HL-60 (cell line): ENCODE data around the gene PIK3CD.

ENCODE experiments used
- DNase-seq, 2 experiments: peaks; one replicate each; pipeline ENCODE4 v3.0.0-alpha.2; 2010 to 2020; ENCODE audit warnings: low read depth in 1 of 2, low spot score in 1 of 2
- H3K27ac ChIP-seq: fragments of 250-450 bp; sonication (Bioruptor Pico); replicated peaks from 2 replicates; pipeline ENCODE4 v1.5.1; 2020; ENCODE audit warnings: mild to moderate bottlenecking, moderate library complexity
- H3K27me3 ChIP-seq: fragments of 250-450 bp; sonication (Bioruptor Pico); 2 replicates; pipeline ENCODE4 v1.5.1; 2021; ENCODE audit warnings: mild to moderate bottlenecking, moderate library complexity; ENCODE audit not compliant: insufficient read depth, poor library complexity, severe bottlenecking
- H3K4me3 ChIP-seq: replicated peaks from 2 replicates; pipeline ENCODE4 v1.5.1; 2011; ENCODE audit warnings: mild to moderate bottlenecking, control low read depth, low read length; ENCODE audit not compliant: insufficient read depth
- GABPA ChIP-seq: IDR thresholded peaks from 2 replicates; pipeline ENCODE4 v1.6.1; 2012; ENCODE audit warnings: low read depth
- POLR2AphosphoS5 ChIP-seq: IDR thresholded peaks from 2 replicates; pipeline ENCODE4 v1.6.1; 2012; ENCODE audit warnings: low read depth
- SPI1 ChIP-seq: IDR thresholded peaks from 2 replicates; pipeline ENCODE4 v1.6.1; 2012; ENCODE audit warnings: low read depth, mild to moderate bottlenecking, borderline replicate concordance
- TF ChIP-seq, protein P1 (sequence below): IDR thresholded peaks from 2 replicates; pipeline ENCODE4 v1.6.1; 2012; ENCODE audit warnings: low read depth; ENCODE audit not compliant: insufficient replicate concordance
- TF ChIP-seq, protein P2 (sequence below): IDR thresholded peaks from one replicate; pipeline ENCODE4 v1.5.1; 2011; ENCODE audit warnings: low read length, control low read depth, inconsistent platforms; ENCODE audit not compliant: insufficient read depth

Gene PIK3CD

DNA sequence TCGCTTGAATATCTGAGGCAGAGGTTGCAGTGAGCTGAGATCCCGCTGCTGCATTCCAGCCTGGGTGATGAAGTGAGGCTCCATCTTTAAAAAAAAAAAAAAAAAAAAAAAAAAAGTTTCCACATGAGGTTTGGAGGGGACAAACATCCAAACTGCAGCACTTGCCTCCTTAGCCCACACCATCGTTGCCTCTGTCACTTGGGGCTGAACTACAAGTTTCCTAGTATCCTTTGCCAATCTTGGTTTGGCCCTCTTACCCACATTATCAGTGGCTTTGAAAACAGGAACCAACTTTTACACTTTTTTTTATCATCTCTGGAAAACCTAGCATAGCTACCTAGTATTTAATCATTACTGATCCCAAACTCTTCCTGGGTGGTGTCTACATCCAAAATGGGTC, 113.0 kb downstream of the PIK3CD start:
- Histone ChIP-seq H3K27me3 (no peaks in the 10 kb centered on the region), H3K4me3 (no peak overlapping the region), H3K27ac (no peak overlapping the region)
- TF ChIP-seq, protein P1, sequence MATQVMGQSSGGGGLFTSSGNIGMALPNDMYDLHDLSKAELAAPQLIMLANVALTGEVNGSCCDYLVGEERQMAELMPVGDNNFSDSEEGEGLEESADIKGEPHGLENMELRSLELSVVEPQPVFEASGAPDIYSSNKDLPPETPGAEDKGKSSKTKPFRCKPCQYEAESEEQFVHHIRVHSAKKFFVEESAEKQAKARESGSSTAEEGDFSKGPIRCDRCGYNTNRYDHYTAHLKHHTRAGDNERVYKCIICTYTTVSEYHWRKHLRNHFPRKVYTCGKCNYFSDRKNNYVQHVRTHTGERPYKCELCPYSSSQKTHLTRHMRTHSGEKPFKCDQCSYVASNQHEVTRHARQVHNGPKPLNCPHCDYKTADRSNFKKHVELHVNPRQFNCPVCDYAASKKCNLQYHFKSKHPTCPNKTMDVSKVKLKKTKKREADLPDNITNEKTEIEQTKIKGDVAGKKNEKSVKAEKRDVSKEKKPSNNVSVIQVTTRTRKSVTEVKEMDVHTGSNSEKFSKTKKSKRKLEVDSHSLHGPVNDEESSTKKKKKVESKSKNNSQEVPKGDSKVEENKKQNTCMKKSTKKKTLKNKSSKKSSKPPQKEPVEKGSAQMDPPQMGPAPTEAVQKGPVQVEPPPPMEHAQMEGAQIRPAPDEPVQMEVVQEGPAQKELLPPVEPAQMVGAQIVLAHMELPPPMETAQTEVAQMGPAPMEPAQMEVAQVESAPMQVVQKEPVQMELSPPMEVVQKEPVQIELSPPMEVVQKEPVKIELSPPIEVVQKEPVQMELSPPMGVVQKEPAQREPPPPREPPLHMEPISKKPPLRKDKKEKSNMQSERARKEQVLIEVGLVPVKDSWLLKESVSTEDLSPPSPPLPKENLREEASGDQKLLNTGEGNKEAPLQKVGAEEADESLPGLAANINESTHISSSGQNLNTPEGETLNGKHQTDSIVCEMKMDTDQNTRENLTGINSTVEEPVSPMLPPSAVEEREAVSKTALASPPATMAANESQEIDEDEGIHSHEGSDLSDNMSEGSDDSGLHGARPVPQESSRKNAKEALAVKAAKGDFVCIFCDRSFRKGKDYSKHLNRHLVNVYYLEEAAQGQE, result no peak
- TF ChIP-seq, protein P2, sequence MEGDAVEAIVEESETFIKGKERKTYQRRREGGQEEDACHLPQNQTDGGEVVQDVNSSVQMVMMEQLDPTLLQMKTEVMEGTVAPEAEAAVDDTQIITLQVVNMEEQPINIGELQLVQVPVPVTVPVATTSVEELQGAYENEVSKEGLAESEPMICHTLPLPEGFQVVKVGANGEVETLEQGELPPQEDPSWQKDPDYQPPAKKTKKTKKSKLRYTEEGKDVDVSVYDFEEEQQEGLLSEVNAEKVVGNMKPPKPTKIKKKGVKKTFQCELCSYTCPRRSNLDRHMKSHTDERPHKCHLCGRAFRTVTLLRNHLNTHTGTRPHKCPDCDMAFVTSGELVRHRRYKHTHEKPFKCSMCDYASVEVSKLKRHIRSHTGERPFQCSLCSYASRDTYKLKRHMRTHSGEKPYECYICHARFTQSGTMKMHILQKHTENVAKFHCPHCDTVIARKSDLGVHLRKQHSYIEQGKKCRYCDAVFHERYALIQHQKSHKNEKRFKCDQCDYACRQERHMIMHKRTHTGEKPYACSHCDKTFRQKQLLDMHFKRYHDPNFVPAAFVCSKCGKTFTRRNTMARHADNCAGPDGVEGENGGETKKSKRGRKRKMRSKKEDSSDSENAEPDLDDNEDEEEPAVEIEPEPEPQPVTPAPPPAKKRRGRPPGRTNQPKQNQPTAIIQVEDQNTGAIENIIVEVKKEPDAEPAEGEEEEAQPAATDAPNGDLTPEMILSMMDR, result no peak
- TF ChIP-seq SPI1 (no peak), GABPA (no peak)
- DNase-seq, result peak in 1 of 2 experiments; percentile 48

- TF ChIP-seq SPI1 (no peak), GABPA (no peak), POLR2AphosphoS5 (no peak)
- TF ChIP-seq, protein P1, result no peak
- TF ChIP-seq, protein P2, result no peak
- Histone ChIP-seq H3K27me3 (no peaks in the 10 kb centered on the region), H3K27ac (no peak overlapping the region), H3K4me3 (no peak overlapping the region)
- no peak for DNase-seq
Observed at GRCh38 chr1:9766759-9767442, 115.4 kb downstream of the PIK3CD start.

DNA sequence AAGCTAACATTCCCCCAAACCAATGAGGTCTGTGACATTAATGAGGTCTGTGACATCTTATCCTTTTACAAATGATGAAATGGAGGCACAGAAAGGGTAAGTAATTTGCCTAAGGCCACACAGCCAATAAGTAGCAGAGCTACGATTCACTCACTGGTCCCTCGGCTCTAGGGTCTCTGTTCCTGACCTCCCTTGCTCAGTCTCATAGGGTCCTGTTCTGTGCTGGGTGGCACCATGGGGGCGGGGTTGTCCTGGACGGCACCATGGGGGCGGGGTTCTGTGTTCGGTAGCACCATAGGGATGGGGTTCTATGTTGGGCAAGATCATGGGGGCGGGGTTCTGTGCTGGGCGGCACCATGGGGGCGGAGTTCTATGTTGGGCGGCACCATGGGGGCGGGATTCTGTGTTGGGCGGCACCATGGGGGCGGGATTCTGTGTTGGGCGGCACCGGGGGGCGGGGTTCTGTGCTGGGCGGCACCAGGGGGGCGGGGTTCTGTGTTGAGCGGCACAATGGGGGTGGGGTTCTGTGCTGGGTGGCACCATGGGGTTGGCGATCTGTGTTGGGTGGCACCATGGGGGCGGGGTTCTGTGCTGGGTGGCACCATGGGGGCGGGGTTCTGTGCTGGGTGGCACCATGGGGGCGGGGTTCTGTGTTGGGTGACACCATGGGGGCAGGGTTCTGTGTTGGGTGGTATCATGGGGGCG, 116.6 kb downstream of the PIK3CD start:
- TF ChIP-seq SPI1, result no peak
- TF ChIP-seq POLR2AphosphoS5, result no peak
- TF ChIP-seq, protein P1, result no peak
- TF ChIP-seq, protein P2, result no peak
- no peak for TF ChIP-seq GABPA
- H3K27me3 ChIP-seq, result no peaks in the 10 kb centered on the region
- DNase-seq, result peak in 1 of 2 experiments; percentile 9
- H3K4me3 ChIP-seq, result no peak overlapping the region
- no peak overlapping the region for H3K27ac ChIP-seq
